K562 (cell line): ENCODE data around the gene CAPN5. TPM values are rescaled to one million over a fixed set of nuclear protein-coding genes. Genes with fewer than 3 reads are reported as not detected.

ENCODE experiments used
- ATAC-seq: fragments of 200-7000 bp; cut with Tn5 transposase; 3 replicates; pipeline ENCODE4 v1.9.1; 2020; ENCODE audit warnings: moderate library complexity
- BruUV-seq: library from RNA; stranded (reverse); fragments of 400-500 nt; replicated peaks from 2 replicates; lab custom pipeline; 2021; lab: Mats Ljungman, UMichigan
- CTCF ChIA-PET: fragments of 300-600 bp; formaldehyde crosslinking; extraction: SDS; loops from one replicate; lab custom pipeline; 2021; ENCODE audit warnings: low intra/inter-chr PET ratio; lab: Yijun Ruan, JAX
- POLR2A ChIA-PET: fragments of 300-600, 350-650 bp; sonication (Branson Sonifier 250); formaldehyde crosslinking; extraction: SDS; loops from one replicate; lab custom pipeline; 2021; ENCODE audit warnings: antibody characterized with exemption, inconsistent platforms; lab: Yijun Ruan, JAX
- DNase-seq, 4 experiments: peaks; one replicate each; pipeline versions ENCODE4 v3.0.0 to v3.0.0-alpha.2; 2011 to 2018; ENCODE audit warnings: low spot score in 3 of 4, mixed read lengths in 3 of 4; ENCODE audit errors: extremely low read depth in 1 of 4
- FAIRE-seq: peaks from 2 replicates; lab custom pipeline; 2011; peaks lifted over from hg19 to GRCh38; lab: Jason Lieb, UNC
- H2AFZ ChIP-seq: 2 replicates; pipeline ENCODE4 v1.6.0; 2011; ENCODE audit warnings: low read depth, low read length, control low read depth, inconsistent platforms
- H3K27ac ChIP-seq: fragments of 200-600 bp; 3 replicates; pipeline ENCODE4 v1.8.0; 2011; ENCODE audit warnings: low read depth, mild to moderate bottlenecking, control low read depth, inconsistent platforms, low read length, moderate library complexity, mixed read lengths; ENCODE audit errors: extremely low read depth
- H3K27me3 ChIP-seq, 2 experiments: fragments of 300-600 bp in 1 of 2; 2 replicates in 1 of 2; 3 replicates in 1 of 2; pipeline versions ENCODE4 v1.6.0 to v1.8.0; 2011; ENCODE audit warnings: inconsistent platforms in 2 of 2, low read length in 2 of 2, mild to moderate bottlenecking in 1 of 2, mixed read lengths in 1 of 2, moderate library complexity in 1 of 2; ENCODE audit not compliant: control insufficient read depth in 2 of 2, insufficient read depth in 2 of 2
- H3K36me3 ChIP-seq: fragments of 300-600 bp; 3 replicates; pipeline ENCODE4 v1.8.0; 2011; ENCODE audit warnings: mild to moderate bottlenecking, low read length, inconsistent platforms; ENCODE audit not compliant: control insufficient read depth, insufficient read depth
- H3K4me1 ChIP-seq, 2 experiments: fragments of 200-600 bp in 1 of 2; replicated peaks in 1 of 2; 2 replicates in 1 of 2; 3 replicates in 1 of 2; pipeline versions ENCODE4 v1.5.1 to v1.8.0; 2011; ENCODE audit warnings: inconsistent platforms in 2 of 2, low read length in 2 of 2, mild to moderate bottlenecking in 1 of 2, mixed read lengths in 1 of 2, moderate library complexity in 1 of 2; ENCODE audit not compliant: control insufficient read depth in 2 of 2, insufficient read depth in 2 of 2
- H3K4me2 ChIP-seq: 2 replicates; pipeline ENCODE4 v1.6.1; 2011; ENCODE audit warnings: low read length, control low read depth, inconsistent platforms, mixed read lengths; ENCODE audit not compliant: insufficient read depth
- H3K4me3 ChIP-seq: fragments of 200-600 bp; sonication (generic), shearing (Covaris generic); 2 replicates; pipeline ENCODE4 v1.5.1; 2016; ENCODE audit warnings: control low read depth, inconsistent platforms
- H3K79me2 ChIP-seq: fragments of 200-600 bp; 3 replicates; pipeline ENCODE4 v1.8.0; 2011; ENCODE audit warnings: low read length, inconsistent platforms; ENCODE audit not compliant: control insufficient read depth, insufficient read depth
- H3K9ac ChIP-seq, 2 experiments: 2 replicates each; pipeline versions ENCODE4 v1.6.0 to v1.6.1; 2011; ENCODE audit warnings: low read depth in 2 of 2, low read length in 2 of 2, control low read depth in 1 of 2, inconsistent platforms in 1 of 2, mild to moderate bottlenecking in 1 of 2, mixed read lengths in 1 of 2; ENCODE audit not compliant: insufficient read depth in 1 of 2
- H3K9me1 ChIP-seq: one replicate; pipeline ENCODE4 v1.6.0; 2011; ENCODE audit warnings: inconsistent platforms, mild to moderate bottlenecking, low read length, moderate library complexity; ENCODE audit not compliant: control insufficient read depth, insufficient read depth
- H3K9me3 ChIP-seq: replicated peaks from 2 replicates; pipeline ENCODE4 v1.5.1; 2011; ENCODE audit warnings: low read depth, low read length, inconsistent platforms; ENCODE audit not compliant: control insufficient read depth, insufficient read depth
- H4K20me1 ChIP-seq: replicated peaks from 2 replicates; pipeline ENCODE4 v1.6.1; 2011; ENCODE audit warnings: low read length, inconsistent platforms, mixed read lengths; ENCODE audit not compliant: control insufficient read depth, insufficient read depth
- ARID2 ChIP-seq: fragments of 450-650 bp; IDR thresholded peaks from 2 replicates; pipeline ENCODE4 v1.6.1; 2017; ENCODE audit warnings: antibody characterized with exemption, mild to moderate bottlenecking
- BDP1 ChIP-seq: IDR thresholded peaks from 3 replicates; pipeline ENCODE4 v1.6.1; 2011; ENCODE audit not compliant: insufficient read length, insufficient read depth
- CAMTA2 ChIP-seq: fragments of 250-450 bp; sonication (Bioruptor Pico); conservative IDR thresholded peaks from 2 replicates; pipeline ENCODE4 v1.5.1; 2022
- CCAR2 ChIP-seq: fragments of 200-400 bp; formaldehyde crosslinking; IDR thresholded peaks from 2 replicates; pipeline ENCODE4 v1.6.1; 2017; ENCODE audit warnings: mild to moderate bottlenecking, low read depth, low read length
- CHCHD3 ChIP-seq: fragments of 250-450 bp; sonication (Bioruptor Pico); IDR thresholded peaks from 2 replicates; pipeline ENCODE4 v2.1.2; 2022; ENCODE audit warnings: mild to moderate bottlenecking
- ESRRA ChIP-seq: fragments of 450-650 bp; IDR thresholded peaks from 2 replicates; pipeline ENCODE4 v1.6.1; 2014; ENCODE audit warnings: low read depth, mild to moderate bottlenecking, moderate library complexity, borderline replicate concordance
- ILK ChIP-seq: fragments of 450-650 bp; IDR thresholded peaks from 2 replicates; pipeline ENCODE4 v1.6.1; 2016; ENCODE audit warnings: missing genetic modification characterization, low read depth, mild to moderate bottlenecking, missing compliant biosample characterization, moderate library complexity, borderline replicate concordance
- NFXL1 ChIP-seq: fragments of 450-650 bp; formaldehyde crosslinking; IDR thresholded peaks from 2 replicates; pipeline ENCODE4 v1.4.0; 2021; ENCODE audit warnings: mild to moderate bottlenecking
- PTRF ChIP-seq: fragments of 450-650 bp; IDR thresholded peaks from 2 replicates; pipeline ENCODE4 v1.6.1; 2016; ENCODE audit warnings: mild to moderate bottlenecking, missing genetic modification characterization, missing compliant biosample characterization
- SAFB ChIP-seq: fragments of 200-400 bp; formaldehyde crosslinking; IDR thresholded peaks from 2 replicates; pipeline ENCODE4 v1.6.1; 2017; ENCODE audit warnings: low read depth, low read length, borderline replicate concordance
- SRSF3 ChIP-seq: fragments of 200-400 bp; formaldehyde crosslinking; IDR thresholded peaks from 2 replicates; pipeline ENCODE4 v1.6.1; 2016; ENCODE audit warnings: mild to moderate bottlenecking, low read length, moderate library complexity; ENCODE audit not compliant: insufficient read depth
- STAG1 ChIP-seq: sonication (generic); formaldehyde crosslinking; IDR thresholded peaks from 2 replicates; pipeline ENCODE4 v1.5.0; 2020; ENCODE audit warnings: missing genetic modification reagents, borderline replicate concordance
- ZNF780A ChIP-seq: fragments of 250-450 bp; sonication (Bioruptor Pico); IDR thresholded peaks from 2 replicates; pipeline ENCODE4 v1.5.0; 2021; ENCODE audit warnings: mild to moderate bottlenecking
- WGBS: fragments of 100-300 bp; shearing (Covaris generic); methylation state at CpG from one replicate; pipeline ENCODE4 v1.1.6; 2016; ENCODE audit warnings: low coverage, mixed read lengths; ENCODE audit not compliant: insufficient coverage; ENCODE audit errors: missing lambda C conversion rate; 5-methylcytosine and 5-hydroxymethylcytosine counted together
- in situ Hi-C: fragments of 300-500 bp; cut with MboI; formaldehyde crosslinking; loops from 4 replicates; pipeline ENCODE4 v1.15.0; 2018; ENCODE audit warnings: inconsistent platforms, mixed read lengths
- intact Hi-C: fragments of 100-400 bp; cut with micrococcal nuclease; formaldehyde crosslinking; loops from 2 replicates; pipeline ENCODE4 v1.14.2; 2022
- polyA plus RNA-seq, 8 experiments: library from polyadenylated mRNA; depleted of rRNA in 4 of 8; stranded (reverse) in 5 of 8; unstranded in 3 of 8; fragments of >200 nt; fragmentation: Nextera tagmentation in 2 of 8; fragmentation: Illumina TruSeq in 1 of 8; extraction: Ambion mirVana in 2 of 8; extraction: Trizol in 1 of 8; gene quantifications; 2 replicates each; pipeline versions ENCODE4 v1.2.1 to v1.2.3, GENCODE V29; 2011 to 2014; ENCODE audit warnings: inconsistent platforms in 1 of 8, missing spikeins in 1 of 8
- total RNA-seq, 7 experiments: library from RNA; depleted of rRNA in 6 of 7; stranded (reverse); fragments of >200 nt in 6 of 7; fragmentation: Illumina TruSeq in 2 of 7; extraction: Trizol in 2 of 7; gene quantifications; 2 replicates each; pipeline versions ENCODE4 v1.2.1 to v1.2.3, GENCODE V29; 2011 to 2021; ENCODE audit warnings: low replicate concordance in 1 of 7

CAPN5 gene
- total and polyA plus RNA-seq, 9 of the 15 experiments (the other 6 are each of a cell fraction or from before 2014, with no cell fraction given) = 0.04 to 0.44 (median 0.14) TPM; not detected in 2

DNA sequence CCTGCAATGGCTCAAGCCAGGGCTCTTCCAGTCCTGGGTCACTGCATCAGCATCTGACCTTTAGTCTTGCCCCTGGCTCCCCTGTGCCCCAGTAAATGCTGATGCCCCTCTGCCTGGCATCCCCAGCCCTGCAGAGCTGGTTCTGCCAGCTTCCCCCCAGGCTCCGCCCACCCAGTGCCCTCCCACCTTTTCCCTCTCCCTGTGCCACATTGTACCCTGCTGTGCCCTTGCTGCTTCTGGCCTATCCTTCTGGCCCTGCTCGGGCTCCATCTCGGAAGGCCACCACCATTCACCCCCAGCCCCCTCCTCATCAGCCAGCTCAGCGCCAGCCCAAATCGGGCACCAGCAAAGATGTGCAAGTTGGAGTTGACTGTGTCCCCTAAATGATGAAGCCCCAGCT lies 7.4 kb downstream of the CAPN5 start:
- H3K4me3 ChIP-seq = no peak overlapping the region
- CTCF ChIA-PET = no interaction called here
- no peak for DNase-seq
- no peak for ATAC-seq
- H3K9me1 ChIP-seq = no peaks in the 10 kb centered on the region
- no peak overlapping the region for H3K9ac ChIP-seq
- peaks cover 0 to 17% of the 10 kb centered on the region in 2 experiments; a peak in 3 of 5 replicates for H3K4me1 ChIP-seq
- no peaks in the 10 kb centered on the region for H3K79me2 ChIP-seq
- POLR2A ChIA-PET = no interaction called here
- intact Hi-C loops (no loop called here), in situ Hi-C loops (no loop called here)
- WGBS = 12% methylated on average over 5 of the region's 5 CpGs
- H3K9me3 ChIP-seq = no peaks in the 10 kb centered on the region
- no peak overlapping the region for H3K27ac ChIP-seq
- no peak for FAIRE-seq
- peaks cover 19% of the 10 kb centered on the region for H4K20me1 ChIP-seq
- H3K36me3 ChIP-seq = no peaks in the 10 kb centered on the region; the same call in 2 of the 3 replicates
- peaks cover 6 to 61% of the 10 kb centered on the region in 2 experiments; a peak in 4 of 5 replicates for H3K27me3 ChIP-seq
- no TSS peak for BruUV-seq
- no peak overlapping the region for H3K4me2 ChIP-seq
- TF ChIP-seq STAG1 = no peak
- TF ChIP-seq SAFB = no peak
- TF ChIP-seq CHCHD3 = no peak
- no peak for TF ChIP-seq CCAR2
- TF ChIP-seq CAMTA2 (CRISPR knock-in tag) = no peak
- TF ChIP-seq NFXL1 = no peak
- no peak for TF ChIP-seq ILK (tag)
- TF ChIP-seq ARID2 = no peak
- no peak for TF ChIP-seq SRSF3
- TF ChIP-seq ZNF780A (CRISPR knock-in tag) = no peak
- TF ChIP-seq ESRRA = no peak
- no peak for TF ChIP-seq PTRF
- no peak for TF ChIP-seq BDP1
- TF ChIP-seq, all 486 proteins: peak for 0
- H2AFZ ChIP-seq = no peak overlapping the region
